PC-9 (cell line): Measurements from ENCODE around the gene LSR.

ENCODE experiments used
- CTCF ChIP-seq: fragments of 200-600 bp; sonication (generic); conservative IDR thresholded peaks from 2 replicates; pipeline ENCODE4 v1.6.1; 2017; ENCODE audit warnings: mixed run types, antibody characterized with exemption, mild to moderate bottlenecking, moderate library complexity
- EZH2 ChIP-seq: fragments of 200-600 bp; sonication (generic); IDR thresholded peaks from 2 replicates; pipeline ENCODE4 v1.8.0; 2017; ENCODE audit warnings: antibody characterized with exemption, low read depth

GRCh38 chr19:35236638-35237400 lies 12.0 kb upstream of the LSR start:
- no peak for TF ChIP-seq CTCF
- no peak for TF ChIP-seq EZH2
